B cell (primary cell): Measurements from ENCODE around the gene CPNE9. TPM values are rescaled to one million over a fixed set of nuclear protein-coding genes. Genes with fewer than 3 reads are reported as not detected.

Source experiments
- ATAC-seq: fragments of 200-7000 bp; cut with Tn5 transposase; one replicate; pipeline ENCODE4 v1.10.0; 2021; ENCODE audit warnings: low read depth, mild to moderate bottlenecking, moderate number of reproducible peaks, moderate library complexity
- CTCF ChIA-PET: fragments of 350-600 bp; sonication (Branson Sonifier 250); formaldehyde crosslinking; loops from one replicate; lab custom pipeline; 2021; ENCODE audit warnings: antibody characterized with exemption, inconsistent platforms; lab: Charles Lee
- POLR2A ChIA-PET: fragments of 350-600 bp; sonication (Branson Sonifier 250); formaldehyde crosslinking; loops from one replicate; lab custom pipeline; 2021; ENCODE audit warnings: antibody characterized with exemption; lab: Charles Lee
- DNase-seq: peaks from one replicate; pipeline ENCODE4 v3.0.0; 2013
- H2AFZ ChIP-seq: 2 replicates; pipeline ENCODE4 v1.6.1; 2012; ENCODE audit warnings: mild to moderate bottlenecking, low read depth, low read length; ENCODE audit not compliant: insufficient read depth, poor library complexity, severe bottlenecking
- H3K27ac ChIP-seq, 2 donors: 1 replicate in 1 of 2; 2 replicates in 1 of 2; pipeline ENCODE4 v1.5.1; 2012 to 2013; ENCODE audit warnings: low read length in 2 of 2, mild to moderate bottlenecking in 2 of 2, moderate library complexity in 1 of 2
- H3K27me3 ChIP-seq, 4 experiments: fragments of 200-600 bp in 1 of 4; sonication (generic) in 1 of 4; replicated peaks in 1 of 4; 1 replicate in 2 of 4; 2 replicates in 2 of 4; pipeline versions ENCODE4 v1.6.1 to v1.7.0; 2013 to 2016; ENCODE audit warnings: low read length in 3 of 4, mild to moderate bottlenecking in 2 of 4, mixed read lengths in 1 of 4, moderate library complexity in 1 of 4; ENCODE audit not compliant: insufficient read depth in 4 of 4, control insufficient read depth in 3 of 4; ENCODE audit errors: control extremely low read depth in 1 of 4
- H3K36me3 ChIP-seq, 2 experiments: replicated peaks in 1 of 2; 1 replicate in 1 of 2; 2 replicates in 1 of 2; pipeline versions ENCODE4 v1.6.1 to v1.7.1; 2013; ENCODE audit warnings: low read length in 1 of 2; ENCODE audit not compliant: insufficient read depth in 2 of 2, control insufficient read depth in 1 of 2; ENCODE audit errors: control extremely low read depth in 1 of 2, extremely low read depth in 1 of 2
- H3K4me1 ChIP-seq, 2 donors: fragments of 200-600 bp in 1 of 2; sonication (generic) in 1 of 2; 1 replicate in 1 of 2; 2 replicates in 1 of 2; pipeline versions ENCODE4 v1.5.1 to v1.6.1; 2013 to 2017; ENCODE audit warnings: low read length in 2 of 2; ENCODE audit not compliant: control insufficient read depth in 2 of 2, insufficient read depth in 2 of 2
- H3K4me2 ChIP-seq: replicated peaks from 2 replicates; pipeline ENCODE3; 2012; ENCODE audit warnings: mild to moderate bottlenecking, low read depth, low read length; ENCODE audit not compliant: poor library complexity, severe bottlenecking
- H3K4me3 ChIP-seq, 5 experiments: fragments of 200-600 bp in 1 of 5; sonication (generic) in 1 of 5; 1 replicate in 3 of 5; 2 replicates in 2 of 5; pipeline versions ENCODE4 v1.5.1 to v1.7.0; 2011 to 2016; ENCODE audit warnings: low read length in 4 of 5, mild to moderate bottlenecking in 4 of 5, low read depth in 2 of 5, control low read depth in 1 of 5, moderate library complexity in 1 of 5; ENCODE audit not compliant: insufficient read depth in 1 of 5; ENCODE audit errors: control extremely low read depth in 1 of 5, extremely low read depth in 1 of 5
- H3K79me2 ChIP-seq: fragments of 200-600 bp; sonication (generic); one replicate; pipeline ENCODE4 v1.6.0; 2016; ENCODE audit warnings: low read length; ENCODE audit not compliant: control insufficient read depth, insufficient read depth
- H3K9ac ChIP-seq: fragments of 200-600 bp; sonication (generic); 2 replicates; pipeline ENCODE4 v1.6.1; 2017; ENCODE audit warnings: mild to moderate bottlenecking, low read length, moderate library complexity
- H3K9me3 ChIP-seq, 3 donors: one replicate each; pipeline versions ENCODE4 v1.6.1 to v1.7.1; 2013; ENCODE audit warnings: low read length in 2 of 3; ENCODE audit not compliant: control insufficient read depth in 2 of 3, insufficient read depth in 1 of 3; ENCODE audit errors: control extremely low read depth in 1 of 3
- H4K20me1 ChIP-seq: 2 replicates; pipeline ENCODE4 v1.6.0; 2012; ENCODE audit warnings: mild to moderate bottlenecking, low read length; ENCODE audit not compliant: insufficient read depth, control insufficient read depth, poor library complexity, severe bottlenecking
- H3K27ac Mint-ChIP-seq: one replicate; pipeline ENCODE4 v1.8.0; 2021; ENCODE audit warnings: mixed read lengths
- H3K27me3 Mint-ChIP-seq: one replicate; pipeline ENCODE4 v1.8.0; 2021; ENCODE audit warnings: mixed read lengths
- H3K4me1 Mint-ChIP-seq: one replicate; pipeline ENCODE4 v1.8.0; 2021; ENCODE audit warnings: mixed read lengths
- H3K4me3 Mint-ChIP-seq: one replicate; pipeline ENCODE4 v1.8.0; 2021; ENCODE audit warnings: mixed read lengths
- H3K9me3 Mint-ChIP-seq: one replicate; pipeline ENCODE4 v1.8.0; 2022; ENCODE audit warnings: mixed read lengths; ENCODE audit not compliant: insufficient read depth
- EZH2 ChIP-seq: IDR thresholded peaks from 2 replicates; pipeline ENCODE4 v1.6.1; 2012; ENCODE audit warnings: borderline replicate concordance, low read depth, mild to moderate bottlenecking, moderate library complexity, low read length; ENCODE audit not compliant: insufficient read depth, poor library complexity, severe bottlenecking
- WGBS: methylation state at CpG from one replicate; pipeline ENCODE4 v1.1.5; 2013; ENCODE audit warnings: missing lambda C conversion rate; ENCODE audit not compliant: insufficient coverage; 5-methylcytosine and 5-hydroxymethylcytosine counted together
- intact Hi-C: fragments of 100-400 bp; cut with micrococcal nuclease; formaldehyde crosslinking; loops from one replicate; pipeline ENCODE4 v1.10.0; 2022
- polyA plus RNA-seq: library from polyadenylated mRNA; depleted of rRNA; stranded (reverse); fragments of >200 nt; gene quantifications from 2 replicates; pipeline ENCODE4 v1.2.3, GENCODE V29; 2012
- total RNA-seq, 2 donors: library from RNA; stranded (reverse); fragments of 120-200 nt in 1 of 2; gene quantifications; 1 replicate in 1 of 2; 2 replicates in 1 of 2; pipeline versions ENCODE4 v1.2.3 to v1.2.4, GENCODE V29; 2013 to 2022
- TF ChIP-seq, protein P1 (sequence below): fragments of 200-600 bp; IDR thresholded peaks from one replicate; pipeline ENCODE4 v1.8.0; 2022; ENCODE audit warnings: antibody characterized with exemption, mild to moderate bottlenecking

The CPNE9 gene
- total and polyA plus RNA-seq, 2 donors (not counting 1 experiment from before 2014, with no cell fraction given): 0.30 to 0.37 TPM

DNA sequence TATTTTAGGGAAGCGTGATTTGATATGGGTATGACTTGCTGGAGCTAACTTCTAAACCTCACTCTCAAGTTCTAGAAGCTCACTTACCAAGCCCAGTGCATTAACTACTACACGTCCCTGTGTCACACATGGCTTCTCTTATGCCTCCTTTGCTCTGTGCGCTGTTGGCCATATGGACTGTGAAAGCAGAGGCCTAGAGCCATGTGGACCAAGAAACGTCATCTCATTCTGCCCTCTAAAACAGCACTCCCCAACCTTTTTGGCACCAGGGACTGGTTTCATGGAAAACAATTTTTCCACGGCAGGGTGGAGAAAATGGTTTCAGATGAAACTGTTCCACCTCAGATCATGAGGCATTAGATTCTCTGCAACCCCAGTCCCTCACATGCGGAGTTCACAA lies 42.7 kb upstream of the CPNE9 start:
- no peak overlapping the region for H3K27ac Mint-ChIP-seq

DNA sequence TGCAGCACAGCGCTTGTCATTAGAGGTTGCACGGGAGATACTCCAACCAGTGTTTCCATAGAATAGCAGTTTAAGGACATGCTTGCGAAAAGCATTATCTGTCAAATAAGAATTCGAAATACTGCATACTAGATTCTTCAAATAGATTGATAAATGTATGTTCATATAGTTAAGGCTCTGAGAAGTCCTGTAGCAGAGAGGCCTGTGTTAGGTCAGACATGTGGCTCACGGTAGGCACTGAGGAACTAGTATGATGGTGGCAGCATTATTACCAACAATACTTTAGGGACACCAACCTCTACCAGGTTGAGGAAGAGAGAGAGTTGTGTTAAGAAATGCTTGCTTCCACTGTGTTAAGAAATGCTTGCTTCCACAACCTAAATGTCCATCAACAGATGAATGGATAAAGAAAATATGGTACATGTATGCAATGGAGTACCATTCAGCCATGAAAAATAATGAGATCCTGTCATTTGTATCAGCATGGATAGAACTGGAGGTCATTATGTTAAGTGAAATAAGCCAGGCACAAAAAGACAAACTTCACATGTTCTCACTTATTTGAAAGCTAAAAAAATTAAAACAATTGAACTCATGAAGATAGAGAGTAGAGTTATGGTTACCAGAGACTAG lies 39.4 kb upstream of the CPNE9 start:
- H3K27ac Mint-ChIP-seq: no peak overlapping the region
- H3K9me3 ChIP-seq: no peaks in the 10 kb centered on the region
- DNase-seq (no peak), ATAC-seq (no peak)
- no peak overlapping the region for H3K9ac ChIP-seq
- H3K36me3 ChIP-seq: peaks cover 3 to 88% of the 10 kb centered on the region in 2 experiments
- TF ChIP-seq, protein P1, sequence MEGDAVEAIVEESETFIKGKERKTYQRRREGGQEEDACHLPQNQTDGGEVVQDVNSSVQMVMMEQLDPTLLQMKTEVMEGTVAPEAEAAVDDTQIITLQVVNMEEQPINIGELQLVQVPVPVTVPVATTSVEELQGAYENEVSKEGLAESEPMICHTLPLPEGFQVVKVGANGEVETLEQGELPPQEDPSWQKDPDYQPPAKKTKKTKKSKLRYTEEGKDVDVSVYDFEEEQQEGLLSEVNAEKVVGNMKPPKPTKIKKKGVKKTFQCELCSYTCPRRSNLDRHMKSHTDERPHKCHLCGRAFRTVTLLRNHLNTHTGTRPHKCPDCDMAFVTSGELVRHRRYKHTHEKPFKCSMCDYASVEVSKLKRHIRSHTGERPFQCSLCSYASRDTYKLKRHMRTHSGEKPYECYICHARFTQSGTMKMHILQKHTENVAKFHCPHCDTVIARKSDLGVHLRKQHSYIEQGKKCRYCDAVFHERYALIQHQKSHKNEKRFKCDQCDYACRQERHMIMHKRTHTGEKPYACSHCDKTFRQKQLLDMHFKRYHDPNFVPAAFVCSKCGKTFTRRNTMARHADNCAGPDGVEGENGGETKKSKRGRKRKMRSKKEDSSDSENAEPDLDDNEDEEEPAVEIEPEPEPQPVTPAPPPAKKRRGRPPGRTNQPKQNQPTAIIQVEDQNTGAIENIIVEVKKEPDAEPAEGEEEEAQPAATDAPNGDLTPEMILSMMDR: no peak
- no peak for TF ChIP-seq EZH2
- no peak overlapping the region for H3K4me3 Mint-ChIP-seq
- no peaks in the 10 kb centered on the region for H3K4me1 ChIP-seq
- no peak overlapping the region for H3K4me3 ChIP-seq
- H3K27me3 Mint-ChIP-seq: no peaks in the 10 kb centered on the region
- no peak overlapping the region for H3K4me2 ChIP-seq
- intact Hi-C loops: no loop called here
- H4K20me1 ChIP-seq: peaks cover 96% of the 10 kb centered on the region
- no peak overlapping the region for H2AFZ ChIP-seq
- peaks cover 53% of the 10 kb centered on the region for H3K79me2 ChIP-seq
- POLR2A ChIA-PET: no interaction called here
- WGBS: 100% methylated on average over 2 of the region's 5 CpGs
- CTCF ChIA-PET: no interaction called here
- peaks cover 3% of the 10 kb centered on the region for H3K4me1 Mint-ChIP-seq
- no peaks in the 10 kb centered on the region for H3K9me3 Mint-ChIP-seq
- H3K27ac ChIP-seq: no peak overlapping the region
- no peaks in the 10 kb centered on the region for H3K27me3 ChIP-seq

More for the DNA sequence above, 42.7 kb upstream of the CPNE9 start:
- no peak overlapping the region for H3K9ac ChIP-seq
- TF ChIP-seq, protein P1: no peak
- no peak for TF ChIP-seq EZH2
- no peaks in the 10 kb centered on the region for H3K9me3 Mint-ChIP-seq
- 97% methylated on average over 3 of the region's 6 CpGs for WGBS
- peaks cover 75% of the 10 kb centered on the region for H3K79me2 ChIP-seq
- ChIA-PET POLR2A (no interaction called here), CTCF (no interaction called here)
- intact Hi-C loops: no loop called here
- no peak overlapping the region for H2AFZ ChIP-seq
- peaks cover 1 to 89% of the 10 kb centered on the region in 2 experiments for H3K36me3 ChIP-seq
- DNase-seq: no peak
- no peaks in the 10 kb centered on the region for H3K9me3 ChIP-seq
- peaks cover 96% of the 10 kb centered on the region for H4K20me1 ChIP-seq
- ATAC-seq: no peak
- H3K4me3 ChIP-seq: no peak overlapping the region
- H3K27ac ChIP-seq: no peak overlapping the region
- no peaks in the 10 kb centered on the region for H3K27me3 ChIP-seq
- H3K4me1 Mint-ChIP-seq: peaks cover 25% of the 10 kb centered on the region
- H3K27me3 Mint-ChIP-seq: no peaks in the 10 kb centered on the region
- H3K4me2 ChIP-seq: no peak overlapping the region
- H3K4me3 Mint-ChIP-seq: no peak overlapping the region
- peaks cover 0 to 13% of the 10 kb centered on the region in 2 donors for H3K4me1 ChIP-seq
